LNCaP clone FGC (cell line): ENCODE data around the gene BMPER.

Experiments
- DNase-seq: peaks from one replicate; pipeline ENCODE4 v3.0.0-alpha.2; 2011; ENCODE audit warnings: low read depth
- H3K4me3 ChIP-seq: 2 replicates; pipeline ENCODE4 v1.5.1; 2011; ENCODE audit warnings: mild to moderate bottlenecking, low read depth, low read length, control low read depth
- TF ChIP-seq, protein P1 (sequence below): IDR thresholded peaks from 2 replicates; pipeline ENCODE4 v1.5.1; 2012; ENCODE audit warnings: mild to moderate bottlenecking; ENCODE audit not compliant: control insufficient read depth, insufficient read depth; ENCODE audit errors: extremely low read depth

BMPER gene

DNA sequence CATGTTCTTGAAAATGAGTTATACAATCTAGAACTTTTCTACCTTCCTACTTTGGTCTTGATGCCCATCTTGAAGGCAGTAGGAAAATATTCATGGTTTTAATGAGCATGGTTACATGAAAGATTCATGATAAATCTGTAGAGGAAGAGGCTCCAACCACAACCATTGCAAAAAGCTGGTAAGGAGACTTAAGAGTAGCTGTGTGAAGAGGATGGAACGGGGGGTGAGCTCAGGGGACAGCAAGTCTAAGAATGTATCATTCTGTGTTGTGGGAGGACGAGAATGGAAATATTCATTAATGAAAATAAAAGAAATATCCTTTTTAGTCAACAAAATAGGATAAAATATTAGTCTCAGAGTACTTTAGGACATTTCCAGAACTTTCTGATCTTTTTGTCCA is 81.1 kb downstream of the BMPER start:
- DNase-seq = no peak
- TF ChIP-seq, protein P1, sequence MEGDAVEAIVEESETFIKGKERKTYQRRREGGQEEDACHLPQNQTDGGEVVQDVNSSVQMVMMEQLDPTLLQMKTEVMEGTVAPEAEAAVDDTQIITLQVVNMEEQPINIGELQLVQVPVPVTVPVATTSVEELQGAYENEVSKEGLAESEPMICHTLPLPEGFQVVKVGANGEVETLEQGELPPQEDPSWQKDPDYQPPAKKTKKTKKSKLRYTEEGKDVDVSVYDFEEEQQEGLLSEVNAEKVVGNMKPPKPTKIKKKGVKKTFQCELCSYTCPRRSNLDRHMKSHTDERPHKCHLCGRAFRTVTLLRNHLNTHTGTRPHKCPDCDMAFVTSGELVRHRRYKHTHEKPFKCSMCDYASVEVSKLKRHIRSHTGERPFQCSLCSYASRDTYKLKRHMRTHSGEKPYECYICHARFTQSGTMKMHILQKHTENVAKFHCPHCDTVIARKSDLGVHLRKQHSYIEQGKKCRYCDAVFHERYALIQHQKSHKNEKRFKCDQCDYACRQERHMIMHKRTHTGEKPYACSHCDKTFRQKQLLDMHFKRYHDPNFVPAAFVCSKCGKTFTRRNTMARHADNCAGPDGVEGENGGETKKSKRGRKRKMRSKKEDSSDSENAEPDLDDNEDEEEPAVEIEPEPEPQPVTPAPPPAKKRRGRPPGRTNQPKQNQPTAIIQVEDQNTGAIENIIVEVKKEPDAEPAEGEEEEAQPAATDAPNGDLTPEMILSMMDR = no peak
- no peak overlapping the region for H3K4me3 ChIP-seq

DNA sequence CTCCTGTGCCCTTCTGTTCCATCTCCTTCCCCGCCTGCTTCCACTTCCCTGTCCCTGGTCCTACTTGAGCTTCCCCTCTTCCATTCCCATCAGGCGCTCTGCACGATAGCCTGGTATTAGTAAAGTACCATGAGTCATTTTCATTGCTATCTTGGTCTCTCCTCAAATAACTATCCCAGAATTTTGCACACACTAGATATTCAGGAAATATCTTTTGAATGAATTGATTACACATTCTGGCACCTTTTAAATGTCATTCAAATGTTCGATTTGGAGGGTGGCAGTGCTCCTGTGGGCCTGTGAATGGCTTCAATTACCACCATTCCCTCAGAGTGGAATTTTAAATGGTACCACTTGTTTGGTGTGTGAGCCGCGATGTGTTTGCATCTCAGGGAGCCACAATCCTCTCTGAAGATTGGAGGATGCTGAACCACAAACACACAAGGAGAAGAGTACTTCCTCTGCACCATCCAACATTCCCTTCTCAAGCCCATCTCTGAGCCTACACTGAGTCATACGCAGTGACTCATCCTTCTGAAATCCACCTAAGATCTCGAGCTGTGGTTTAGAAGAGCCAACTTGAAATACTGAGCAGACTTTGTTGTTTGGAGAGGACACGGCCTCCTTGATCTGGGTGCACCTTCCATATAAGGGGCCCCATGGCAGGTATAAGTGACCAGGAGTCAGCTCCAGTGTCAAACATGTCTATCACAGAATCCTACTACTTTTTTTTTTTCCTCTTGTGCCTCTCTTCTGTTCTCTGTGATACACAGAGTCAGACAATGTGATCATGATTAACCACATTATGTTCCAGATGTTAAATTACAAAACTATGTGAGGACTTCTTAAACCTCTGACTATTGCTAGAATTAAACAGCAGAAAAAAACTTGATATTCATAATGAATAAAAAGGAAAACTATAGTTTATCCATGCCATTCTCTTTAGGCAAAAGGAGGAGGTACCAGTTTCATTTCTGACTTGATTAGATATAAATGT is 81.9 kb downstream of the BMPER start:
- DNase-seq = no peak
- TF ChIP-seq, protein P1 = no peak
- no peak overlapping the region for H3K4me3 ChIP-seq

DNA sequence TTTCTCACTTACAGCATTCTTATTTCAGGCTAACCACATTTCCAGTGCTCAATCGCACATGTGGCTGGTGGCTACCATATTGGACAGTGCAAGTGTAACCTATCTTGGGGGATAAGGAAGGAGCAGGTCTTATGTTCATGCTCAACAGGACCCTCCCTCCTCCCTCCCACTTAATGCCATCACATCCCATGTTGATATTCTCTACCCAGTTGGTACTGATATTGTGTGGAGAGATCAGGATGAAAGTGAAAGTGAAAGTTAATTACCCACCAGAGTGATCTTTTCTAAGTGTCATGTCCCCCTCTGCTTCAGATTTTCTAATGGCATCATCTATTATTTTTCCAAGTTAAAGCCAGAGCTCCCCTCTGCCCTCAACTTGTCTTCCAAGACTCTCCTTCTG is 91.6 kb downstream of the BMPER start:
- TF ChIP-seq, protein P1 = no peak
- DNase-seq = no peak
- H3K4me3 ChIP-seq = peak overlapping the region; percentile 18; the same call in 1 of the 2 replicates

DNA sequence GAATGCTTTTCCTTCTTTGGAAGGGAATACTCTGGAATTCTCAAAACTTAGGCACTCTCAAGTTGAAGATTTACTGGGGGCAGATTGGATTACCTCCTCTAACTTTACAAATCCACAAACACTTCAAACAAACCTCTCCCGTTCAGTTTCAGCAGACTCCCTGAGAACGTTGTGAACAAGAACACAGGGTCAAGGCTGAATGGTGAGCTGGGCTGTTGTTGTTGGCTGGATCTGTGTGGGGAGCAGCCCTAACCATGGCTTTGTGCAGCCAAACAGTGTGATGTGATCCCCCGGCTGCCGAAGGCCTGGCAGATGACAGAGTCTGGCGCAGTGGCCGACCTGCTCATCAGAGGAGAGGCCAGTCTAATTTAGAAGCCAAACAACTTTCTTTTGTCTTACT is 93.1 kb downstream of the BMPER start:
- H3K4me3 ChIP-seq = no peak overlapping the region
- TF ChIP-seq, protein P1 = no peak
- DNase-seq = no peak

DNA sequence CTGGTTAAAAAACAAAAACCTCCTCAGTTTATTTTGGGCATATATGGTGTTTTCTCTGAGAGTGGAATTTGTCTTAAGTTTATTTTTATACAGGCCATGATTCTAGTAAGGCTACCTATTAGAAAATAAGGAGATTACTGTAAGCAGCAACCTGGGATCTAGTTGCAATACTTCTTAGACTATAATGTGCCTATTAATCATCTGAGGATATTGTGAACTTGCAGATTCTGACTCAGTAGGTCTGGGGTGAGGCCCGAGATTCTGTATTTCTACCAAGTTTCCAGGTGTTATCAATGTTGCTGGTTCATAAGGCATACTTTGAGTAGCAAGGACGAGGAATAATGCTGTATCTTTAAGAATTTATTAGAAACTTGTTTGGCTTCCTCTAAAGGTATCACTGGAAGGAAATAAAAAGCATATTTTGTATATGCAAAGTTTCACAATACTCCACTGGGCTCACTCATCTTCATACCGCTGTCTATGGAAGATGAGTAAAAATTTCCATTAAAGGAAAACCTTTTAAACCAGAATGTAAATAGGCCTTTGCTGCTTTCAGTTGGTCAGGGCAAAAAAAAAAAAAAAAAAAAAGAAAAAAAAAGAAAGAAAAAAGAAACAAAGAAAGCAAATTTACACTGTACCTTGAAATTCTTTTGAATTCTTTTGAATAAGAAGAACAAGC is 105.8 kb downstream of the BMPER start:
- no peak for DNase-seq
- H3K4me3 ChIP-seq = no peak overlapping the region
- TF ChIP-seq, protein P1 = no peak

DNA sequence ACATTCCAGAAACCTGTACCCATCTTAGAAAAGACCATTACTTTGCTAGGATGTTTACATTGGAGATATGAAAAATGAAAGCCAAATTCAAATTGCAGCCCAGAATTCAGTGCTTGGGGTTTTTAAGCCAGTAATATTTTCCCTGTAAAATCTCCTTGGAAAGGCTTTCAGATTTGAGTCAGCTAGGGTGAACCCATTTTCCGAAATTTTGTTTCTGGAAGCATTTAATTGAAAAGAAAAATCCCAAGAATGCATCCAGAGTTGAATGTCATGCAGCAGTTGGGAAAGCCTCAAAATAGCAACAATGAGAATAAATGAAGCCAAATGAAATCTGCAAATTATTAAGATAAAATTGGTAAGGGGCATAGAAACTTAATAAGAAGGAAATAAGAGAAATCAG is 106.4 kb downstream of the BMPER start:
- H3K4me3 ChIP-seq = no peak overlapping the region
- DNase-seq = no peak
- TF ChIP-seq, protein P1 = no peak

DNA sequence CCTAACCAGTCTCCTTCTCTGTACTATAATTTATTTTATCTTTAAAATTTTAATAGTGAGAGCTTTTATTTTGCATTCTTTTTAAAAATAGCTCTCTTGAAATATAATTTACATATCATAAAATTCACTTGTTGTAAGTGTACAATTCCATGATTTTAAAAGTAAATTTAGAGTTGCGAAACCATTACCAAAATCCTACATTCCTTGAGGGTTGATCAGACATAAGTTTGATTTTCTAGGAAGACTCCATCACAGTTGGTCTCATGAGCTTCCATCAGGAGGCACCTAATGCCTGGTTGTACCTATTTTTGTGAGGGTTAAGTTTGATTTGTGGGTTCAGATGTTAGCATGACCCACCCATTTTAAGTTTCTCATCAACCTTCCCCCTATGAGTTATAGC is 108.1 kb downstream of the BMPER start:
- no peak for DNase-seq
- TF ChIP-seq, protein P1 = no peak
- H3K4me3 ChIP-seq = no peak overlapping the region
